GM23338 (cell line): ENCODE data around the gene PKNOX2.

Experiments used
- CTCF ChIP-seq, 2 experiments: fragments of 200-600 bp in 1 of 2; sonication (generic) in 1 of 2; conservative IDR thresholded peaks; 2 replicates each; pipeline versions ENCODE4 v1.5.1 to v1.6.1; 2016 to 2017; ENCODE audit warnings: antibody characterized with exemption in 2 of 2, low read depth in 2 of 2, mild to moderate bottlenecking in 2 of 2, moderate library complexity in 1 of 2
- ETS1 ChIP-seq: IDR thresholded peaks from 2 replicates; pipeline ENCODE4 v1.6.1; 2016; ENCODE audit warnings: antibody characterized with exemption
- EZH2phosphoT487 ChIP-seq: fragments of 200-600 bp; sonication (generic); IDR thresholded peaks from one replicate; pipeline ENCODE4 v1.8.1; 2018; ENCODE audit warnings: antibody characterized with exemption; ENCODE audit not compliant: unreplicated experiment

- TF ChIP-seq CTCF (conservative IDR thresholded peaks at IDR 0.05; ENCODE audit: low read depth in 2 of 2), result no peak; a peak in 1 of 4 replicates
- no peak for TF ChIP-seq ETS1
- no peak for TF ChIP-seq EZH2phosphoT487
These were observed 47.1 kb upstream of the PKNOX2 start for GRCh38 chr11:125117429-125117828.
